Activated naive CD4-positive, alpha-beta T cell treated with anti-CD3 and anti-CD28 coated beads, Interleukin-2, amount 50 U/mL, for 72 hours (primary cell): ENCODE results near the gene CTXN2. TPM values are rescaled to one million over a fixed set of nuclear protein-coding genes. Genes with fewer than 3 reads are reported as not detected.

Source experiments
- total RNA-seq, 2 donors: library from RNA; stranded (reverse); gene quantifications; one replicate each; pipeline ENCODE4 v1.2.3, GENCODE V29; 2022

The CTXN2 gene
- total RNA-seq, 2 donors from 2014 or later: not detected

Other genes starting within 250 kb of the CTXN2 start
- gene SLC24A5, start 70.7 kb upstream of the CTXN2 start, total RNA-seq: not detected
- 10 to 100 TPM; 33.0 to 46.4 TPM for gene MYEF2, start 13.4 kb upstream of the CTXN2 start, total RNA-seq
- not detected for gene SLC12A1, start 14.6 kb downstream of the CTXN2 start, total RNA-seq
- gene DUT, start 139.8 kb downstream of the CTXN2 start, total RNA-seq: 100 to 1,000 TPM; 314 to 423 TPM